ENCODE measurements around the gene TMEM121.
A peak's percentile ranks its signal among the peaks of the same experiment; 100 is the strongest.

TMEM121 gene

GRCh38 chr14:105487449-105487985 is 38.9 kb upstream of the TMEM121 start:
- DNase-seq (ENCODE audit: low read depth) = peak; percentile 58

- DNase-seq (ENCODE audit: low read depth) = no peak
Measured at GRCh38 chr14:105487986-105488777, 38.2 kb upstream of the TMEM121 start.

- DNase-seq (ENCODE audit: low read depth) = no peak
Measured at GRCh38 chr14:105488781-105489541, 37.4 kb upstream of the TMEM121 start.

GRCh38 chr14:105489542-105490266 is 36.7 kb upstream of the TMEM121 start:
- DNase-seq (ENCODE audit: low read depth) = peak; percentile 70

GRCh38 chr14:105490267-105490571 is 36.2 kb upstream of the TMEM121 start:
- no peak for DNase-seq (ENCODE audit: low read depth)

GRCh38 chr14:105490572-105491365 is 35.6 kb upstream of the TMEM121 start, which contains the start of gene TEDC1:
TSS of gene TEDC1 (plus strand) at chr14:105491246. CDS start at chr14:105491376, 130 bp downstream.
- DNase-seq (ENCODE audit: low read depth) = peak; percentile 98

GRCh38 chr14:105491366-105491973 is 34.9 kb upstream of the TMEM121 start:
- peak; percentile 66 for DNase-seq (ENCODE audit: low read depth)

GRCh38 chr14:105492031-105492970 is 34.1 kb upstream of the TMEM121 start:
- DNase-seq (ENCODE audit: low read depth) = no peak

GRCh38 chr14:105492971-105493871 is 33.2 kb upstream of the TMEM121 start:
- no peak for DNase-seq (ENCODE audit: low read depth)

- DNase-seq (ENCODE audit: low read depth) = no peak
Measured at GRCh38 chr14:105493921-105494605, 32.3 kb upstream of the TMEM121 start.

- DNase-seq (ENCODE audit: low read depth) = no peak
Measured at GRCh38 chr14:105494606-105494929, 31.8 kb upstream of the TMEM121 start.

- DNase-seq (ENCODE audit: low read depth) = no peak
Measured at GRCh38 chr14:105495101-105495989, 31.0 kb upstream of the TMEM121 start.

- DNase-seq (ENCODE audit: low read depth) = no peak
Measured at GRCh38 chr14:105495990-105496830, 30.2 kb upstream of the TMEM121 start.

- DNase-seq (ENCODE audit: low read depth) = no peak
Measured at GRCh38 chr14:105496831-105497591, 29.4 kb upstream of the TMEM121 start.

- DNase-seq (ENCODE audit: low read depth) = no peak
Measured at GRCh38 chr14:105497671-105498429, 28.5 kb upstream of the TMEM121 start.
